Activated T-helper 1 cell treated with anti-CD3 and anti-CD28 coated beads, Interleukin-12 subunit alpha, Interleukin-12 subunit beta, Interleukin-2, Interleukin-4 antibody, amounts not matched to agents 30 ng/mL and 10 ng/mL and 1 ng/mL, durations not matched to agents 14 hours and 24 hours and 36 hours (primary cell): ENCODE measurements around the gene NFKBIZ. TPM values are rescaled to one million over a fixed set of nuclear protein-coding genes. Genes with fewer than 3 reads are reported as not detected.
A peak's percentile ranks its signal among the peaks of the same experiment; 100 is the strongest.

ENCODE experiments used
- DNase-seq: peaks from one replicate; pipeline ENCODE4 v3.0.0; 2021; ENCODE audit warnings: low spot score
- H3K27ac Mint-ChIP-seq: one replicate; pipeline ENCODE4 v1.8.0; 2021; ENCODE audit warnings: mild to moderate bottlenecking, mixed read lengths
- H3K27me3 Mint-ChIP-seq: one replicate; pipeline ENCODE4 v1.8.0; 2022; ENCODE audit warnings: mild to moderate bottlenecking, moderate library complexity, mixed read lengths; ENCODE audit not compliant: insufficient read depth
- H3K36me3 Mint-ChIP-seq: one replicate; pipeline ENCODE4 v1.8.0; 2021; ENCODE audit warnings: low read depth, mixed read lengths
- H3K4me1 Mint-ChIP-seq: one replicate; pipeline ENCODE4 v1.8.0; 2021; ENCODE audit warnings: low read depth, mixed read lengths
- H3K4me3 Mint-ChIP-seq: one replicate; pipeline ENCODE4 v1.8.0; 2021; ENCODE audit warnings: mild to moderate bottlenecking, moderate library complexity, mixed read lengths
- H3K9me3 Mint-ChIP-seq: one replicate; pipeline ENCODE4 v1.8.0; 2021; ENCODE audit warnings: mixed read lengths
- intact Hi-C: fragments of 100-400 bp; cut with micrococcal nuclease; formaldehyde crosslinking; loops from one replicate; pipeline ENCODE4 v1.15.1; 2024
- total RNA-seq: library from RNA; stranded (reverse); gene quantifications from 2 replicates; pipeline ENCODE4 v1.2.3, GENCODE V29; 2022

NFKBIZ gene
- total RNA-seq, 1 donor from 2014 or later: 72.4 TPM

DNA sequence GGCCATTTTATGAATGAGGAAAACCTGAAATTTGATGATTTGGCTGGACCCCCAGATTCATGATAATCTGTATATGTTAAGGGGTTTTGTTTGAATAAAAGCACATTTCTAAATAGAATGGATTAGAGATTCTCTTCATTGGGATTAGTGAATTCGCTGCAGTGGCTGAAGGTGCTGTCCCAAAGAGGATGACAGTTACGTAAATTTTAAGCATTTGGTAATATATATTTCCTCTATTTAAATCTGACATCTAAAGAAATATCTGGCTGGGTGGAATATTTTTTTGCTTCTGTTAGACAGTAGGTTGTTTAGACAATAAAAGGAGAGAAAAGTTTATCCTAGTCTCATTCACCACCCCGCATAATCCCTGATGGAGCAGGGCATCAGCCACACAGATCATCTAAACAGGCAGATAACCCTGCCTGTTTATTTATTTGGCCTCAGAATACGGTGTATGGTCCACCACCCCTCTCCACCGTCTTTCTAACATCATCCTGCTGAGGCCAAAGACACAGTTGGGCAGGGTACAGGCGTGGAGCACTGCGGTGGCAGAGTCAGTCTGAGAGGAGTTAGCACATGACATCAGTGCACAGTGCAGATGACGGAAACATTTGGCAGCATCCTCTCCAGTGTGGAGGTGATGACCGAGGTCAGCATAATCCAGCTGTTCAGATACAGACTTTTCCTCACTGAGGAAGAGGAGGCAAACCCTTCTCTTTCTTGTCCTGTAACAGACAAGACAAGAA lies 20.4 kb upstream of the NFKBIZ start:
- Mint-ChIP-seq H3K27me3 (no peaks in the 10 kb centered on the region), H3K27ac (peak overlapping the region; percentile 90), H3K36me3 (peaks cover 39% of the 10 kb centered on the region), H3K4me3 (peak overlapping the region; percentile 93), H3K9me3 (no peaks in the 10 kb centered on the region), H3K4me1 (peaks cover 74% of the 10 kb centered on the region)
- DNase-seq: peak; percentile 62
- intact Hi-C loops: loop anchor here (1.0 to 5.0 kb wide), 5 partner anchors 7 to 333 kb away; partner anchors contain the start of gene ZBTB11

DNA sequence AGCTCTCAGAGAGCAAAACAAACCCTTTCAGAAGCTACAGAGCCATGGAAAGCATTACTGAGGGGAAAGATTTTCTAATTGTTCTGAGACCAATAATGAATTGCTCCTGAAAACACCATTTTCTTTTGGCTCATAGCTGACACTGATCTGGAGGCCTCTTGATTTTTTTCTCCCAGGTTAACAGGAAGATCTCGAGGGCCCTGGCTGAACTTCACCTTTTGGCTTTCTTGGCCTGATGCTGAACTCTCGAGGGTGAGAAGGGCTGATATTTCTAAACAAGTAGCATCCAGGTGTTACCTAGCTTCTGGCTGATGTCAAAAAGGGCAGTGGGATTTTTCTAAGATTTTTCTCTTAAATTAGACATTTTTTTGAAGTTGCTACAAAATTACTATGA lies 19.9 kb upstream of the NFKBIZ start:
- intact Hi-C loops: loop anchor here (2.0 to 5.0 kb wide), 4 partner anchors 33 to 333 kb away; partner anchors contain the start of gene ZBTB11
- peaks cover 40% of the 10 kb centered on the region for H3K36me3 Mint-ChIP-seq
- no peaks in the 10 kb centered on the region for H3K9me3 Mint-ChIP-seq
- H3K27ac Mint-ChIP-seq: peak overlapping the region; percentile 90
- no peak for DNase-seq
- no peaks in the 10 kb centered on the region for H3K27me3 Mint-ChIP-seq
- H3K4me3 Mint-ChIP-seq: peak overlapping the region; percentile 93
- peaks cover 80% of the 10 kb centered on the region for H3K4me1 Mint-ChIP-seq

DNA sequence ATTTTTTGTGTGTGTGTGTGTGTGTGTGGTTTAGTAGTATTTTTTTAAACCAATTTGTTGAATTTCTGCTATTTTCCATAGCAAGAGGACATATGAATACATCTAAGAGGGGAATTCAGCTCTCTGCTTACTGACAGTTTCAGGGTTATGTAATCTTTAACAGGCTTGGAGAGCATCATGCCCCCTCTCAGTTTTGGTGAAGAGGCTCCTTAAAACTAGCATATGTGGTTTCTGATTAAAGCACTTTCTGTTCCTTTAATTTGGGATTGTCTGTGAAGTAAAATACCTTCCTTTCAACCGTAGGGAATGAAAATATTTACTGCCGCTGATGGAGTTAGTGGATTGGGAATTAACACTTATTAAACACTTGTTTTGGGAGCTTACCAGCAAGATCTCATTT lies 19.4 kb upstream of the NFKBIZ start:
- DNase-seq: no peak
- peaks cover 81% of the 10 kb centered on the region for H3K4me1 Mint-ChIP-seq
- no peaks in the 10 kb centered on the region for H3K27me3 Mint-ChIP-seq
- H3K4me3 Mint-ChIP-seq: peak overlapping the region; percentile 93
- no peaks in the 10 kb centered on the region for H3K9me3 Mint-ChIP-seq
- intact Hi-C loops: loop anchor here (2.0 to 5.0 kb wide), 4 partner anchors 32 to 332 kb away; partner anchors contain the start of gene ZBTB11
- H3K27ac Mint-ChIP-seq: peak overlapping the region; percentile 90
- peaks cover 42% of the 10 kb centered on the region for H3K36me3 Mint-ChIP-seq

DNA sequence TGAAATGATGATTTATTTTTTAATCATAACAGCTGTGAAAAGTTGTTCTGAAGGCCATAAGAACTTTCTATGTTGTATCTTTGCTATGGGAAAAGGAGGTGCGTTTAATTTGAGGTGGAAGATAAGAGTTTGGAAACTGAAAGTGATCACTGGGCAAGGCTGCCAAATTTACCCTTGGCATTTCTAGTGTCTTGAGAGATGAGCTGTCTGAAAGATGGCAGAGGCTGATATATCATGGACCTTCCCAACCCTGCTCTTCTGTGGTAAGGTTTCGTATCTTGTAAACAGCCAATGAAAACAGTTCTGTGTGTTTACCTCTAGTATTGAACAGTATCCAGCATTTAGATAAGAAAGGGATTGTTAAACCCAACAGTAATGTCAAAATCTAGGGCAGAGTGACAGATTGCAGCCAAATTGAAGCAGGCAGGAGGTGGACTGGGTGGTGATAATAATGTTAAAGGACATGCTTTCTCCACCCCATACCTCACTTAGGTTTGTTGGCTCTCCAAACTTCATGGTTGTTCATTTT lies 15.8 kb upstream of the NFKBIZ start:
- H3K9me3 Mint-ChIP-seq: no peaks in the 10 kb centered on the region
- intact Hi-C loops: no loop called here
- H3K36me3 Mint-ChIP-seq: peaks cover 62% of the 10 kb centered on the region
- H3K4me1 Mint-ChIP-seq: peaks cover 93% of the 10 kb centered on the region
- peak overlapping the region; percentile 49 for H3K27ac Mint-ChIP-seq
- no peak for DNase-seq
- H3K27me3 Mint-ChIP-seq: no peaks in the 10 kb centered on the region
- peak overlapping the region; percentile 19 for H3K4me3 Mint-ChIP-seq

DNA sequence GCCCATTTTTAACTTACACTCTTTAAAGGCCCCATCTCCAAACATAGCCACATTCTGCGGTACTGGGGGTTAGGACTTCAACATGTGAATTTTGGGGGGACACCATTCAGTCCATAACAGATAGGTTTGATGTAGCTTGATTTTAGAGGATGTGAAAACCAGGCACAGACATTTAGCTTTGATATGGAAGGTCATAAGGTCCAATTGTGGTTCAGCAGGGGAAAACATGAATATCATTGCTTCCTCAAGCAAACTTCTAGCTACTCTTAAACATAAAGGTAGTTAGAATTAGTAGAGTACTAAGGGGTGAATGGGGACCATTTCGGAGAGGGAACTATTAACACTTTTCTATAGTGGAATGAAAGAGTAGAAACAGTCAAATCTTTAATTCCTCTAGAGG lies 13.6 kb upstream of the NFKBIZ start:
- peaks cover 62% of the 10 kb centered on the region for H3K36me3 Mint-ChIP-seq
- no peak overlapping the region for H3K4me3 Mint-ChIP-seq
- H3K27me3 Mint-ChIP-seq: no peaks in the 10 kb centered on the region
- H3K9me3 Mint-ChIP-seq: no peaks in the 10 kb centered on the region
- peaks cover 85% of the 10 kb centered on the region for H3K4me1 Mint-ChIP-seq
- DNase-seq: no peak
- H3K27ac Mint-ChIP-seq: no peak overlapping the region
- intact Hi-C loops: loop anchor here (1.0 kb wide), 1 partner anchor 7 kb away; no protein-coding TSS in a partner anchor

DNA sequence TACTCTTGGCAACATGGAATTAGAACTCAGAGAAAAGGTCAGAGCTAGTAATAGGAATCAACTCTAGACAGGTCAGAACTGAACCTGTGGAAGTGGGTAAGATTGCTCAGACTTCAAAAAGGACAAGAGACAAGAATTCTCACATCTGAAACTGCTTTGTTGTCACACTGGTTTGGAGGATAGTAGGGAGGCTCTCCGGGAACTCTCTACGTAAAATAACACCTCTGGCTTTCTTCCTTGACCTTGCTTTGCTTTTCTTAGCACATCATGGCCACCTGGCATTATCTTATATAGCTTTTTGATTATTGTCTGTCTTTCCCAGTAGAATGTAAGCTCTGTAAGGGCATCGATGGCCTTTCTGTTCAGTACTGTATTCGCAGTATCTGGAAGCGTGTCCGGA lies 13.2 kb upstream of the NFKBIZ start:
- Mint-ChIP-seq H3K9me3 (no peaks in the 10 kb centered on the region), H3K4me3 (no peak overlapping the region), H3K27me3 (no peaks in the 10 kb centered on the region), H3K4me1 (peaks cover 84% of the 10 kb centered on the region), H3K27ac (no peak overlapping the region), H3K36me3 (peaks cover 64% of the 10 kb centered on the region)
- DNase-seq: no peak
- intact Hi-C loops: loop anchor here (1.0 kb wide), 1 partner anchor 8 kb away; no protein-coding TSS in a partner anchor

DNA sequence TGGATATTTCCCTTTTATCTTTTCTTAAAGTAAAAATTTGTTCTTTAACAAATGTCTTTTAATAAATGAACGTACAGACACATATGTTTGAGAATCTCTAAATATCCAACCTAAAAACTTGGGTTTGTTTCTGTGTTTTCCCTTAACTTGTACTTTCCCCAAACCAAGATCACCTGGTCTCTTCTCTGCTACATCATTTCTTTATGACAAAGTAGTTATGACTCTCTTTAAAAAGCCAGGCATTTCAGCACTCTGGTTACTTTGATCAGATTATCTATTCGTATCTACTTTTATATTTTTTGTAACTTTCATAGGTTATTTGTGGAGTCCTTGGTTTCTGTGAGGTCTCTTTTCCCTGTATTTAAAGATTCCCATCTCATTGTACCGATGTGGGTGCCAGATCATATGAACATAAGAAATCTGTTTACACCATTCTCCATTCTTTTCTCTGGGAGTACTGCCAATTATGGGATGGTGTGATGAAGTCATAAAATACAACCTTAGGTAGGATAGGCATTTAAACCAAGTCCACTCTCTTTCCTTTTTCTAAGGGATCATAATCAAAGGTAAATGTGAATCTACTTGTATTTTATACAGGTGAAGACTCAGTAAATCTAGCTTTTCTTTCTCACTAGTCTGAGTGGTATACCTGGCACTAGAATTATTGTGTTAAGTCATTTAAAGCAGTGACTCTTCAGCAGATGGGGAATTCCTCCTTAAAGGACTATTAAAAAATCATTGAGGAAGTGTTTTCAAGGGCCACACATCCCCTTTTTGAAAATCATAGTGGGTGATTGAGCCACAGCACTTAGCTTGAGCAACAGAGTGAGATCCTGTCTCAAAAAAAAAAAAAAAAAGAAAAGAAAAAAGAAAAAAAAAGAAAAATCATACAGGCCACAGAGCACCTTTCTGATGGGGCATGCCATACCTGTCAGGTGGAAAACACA lies 12.4 kb upstream of the NFKBIZ start:
- H3K9me3 Mint-ChIP-seq: peaks cover 5% of the 10 kb centered on the region
- peaks cover 69% of the 10 kb centered on the region for H3K36me3 Mint-ChIP-seq
- H3K27ac Mint-ChIP-seq: peak overlapping the region; percentile 6
- no peaks in the 10 kb centered on the region for H3K27me3 Mint-ChIP-seq
- DNase-seq: no peak
- no peak overlapping the region for H3K4me3 Mint-ChIP-seq
- intact Hi-C loops: loop anchor here (1.0 kb wide), 2 partner anchors 9 to 10 kb away; no protein-coding TSS in a partner anchor
- peaks cover 80% of the 10 kb centered on the region for H3K4me1 Mint-ChIP-seq

DNA sequence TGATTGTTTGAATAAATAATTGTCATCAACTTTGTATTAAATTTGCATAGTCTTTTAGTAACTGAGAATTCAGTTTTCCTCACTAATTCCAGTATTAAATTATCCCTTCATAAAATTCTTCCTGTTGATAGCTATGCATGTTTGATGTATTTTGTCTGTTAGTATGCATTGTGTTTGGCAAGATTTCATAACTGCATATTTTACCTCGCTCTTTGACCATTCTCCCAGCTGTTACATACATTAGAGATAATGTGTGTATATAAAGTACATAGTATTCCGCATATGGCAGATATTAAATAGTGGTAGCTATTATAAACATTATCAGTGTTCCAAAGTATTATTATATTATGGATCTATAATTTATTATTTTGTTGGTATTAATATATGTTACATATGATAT lies 10.6 kb upstream of the NFKBIZ start:
- Mint-ChIP-seq H3K4me1 (peaks cover 66% of the 10 kb centered on the region), H3K4me3 (no peak overlapping the region), H3K36me3 (peaks cover 64% of the 10 kb centered on the region), H3K27me3 (no peaks in the 10 kb centered on the region), H3K9me3 (peaks cover 11% of the 10 kb centered on the region), H3K27ac (no peak overlapping the region)
- intact Hi-C loops: no loop called here
- DNase-seq: no peak

DNA sequence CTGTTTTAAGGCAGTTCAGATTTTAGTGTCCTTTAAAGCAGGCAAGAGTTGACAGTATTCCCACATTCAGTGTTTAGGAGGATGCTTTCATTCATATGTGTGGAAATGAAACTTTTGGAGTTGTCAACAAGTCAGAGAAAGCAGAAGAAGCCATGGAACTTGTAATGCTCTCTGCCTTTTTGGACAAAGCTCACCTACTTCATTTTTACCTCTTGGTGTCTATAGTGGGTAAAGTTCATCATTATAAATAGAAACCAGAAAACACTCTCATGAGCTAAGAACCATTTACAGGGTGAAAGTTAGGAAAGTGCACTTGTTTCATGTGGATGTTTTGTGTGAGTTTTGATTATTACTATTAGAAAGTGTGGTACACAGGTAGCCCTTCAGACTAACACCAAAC lies 9.2 kb upstream of the NFKBIZ start:
- H3K36me3 Mint-ChIP-seq: peaks cover 61% of the 10 kb centered on the region
- intact Hi-C loops: no loop called here
- H3K4me3 Mint-ChIP-seq: no peak overlapping the region
- H3K27ac Mint-ChIP-seq: no peak overlapping the region
- peaks cover 52% of the 10 kb centered on the region for H3K4me1 Mint-ChIP-seq
- no peak for DNase-seq
- H3K27me3 Mint-ChIP-seq: no peaks in the 10 kb centered on the region
- peaks cover 11% of the 10 kb centered on the region for H3K9me3 Mint-ChIP-seq

DNA sequence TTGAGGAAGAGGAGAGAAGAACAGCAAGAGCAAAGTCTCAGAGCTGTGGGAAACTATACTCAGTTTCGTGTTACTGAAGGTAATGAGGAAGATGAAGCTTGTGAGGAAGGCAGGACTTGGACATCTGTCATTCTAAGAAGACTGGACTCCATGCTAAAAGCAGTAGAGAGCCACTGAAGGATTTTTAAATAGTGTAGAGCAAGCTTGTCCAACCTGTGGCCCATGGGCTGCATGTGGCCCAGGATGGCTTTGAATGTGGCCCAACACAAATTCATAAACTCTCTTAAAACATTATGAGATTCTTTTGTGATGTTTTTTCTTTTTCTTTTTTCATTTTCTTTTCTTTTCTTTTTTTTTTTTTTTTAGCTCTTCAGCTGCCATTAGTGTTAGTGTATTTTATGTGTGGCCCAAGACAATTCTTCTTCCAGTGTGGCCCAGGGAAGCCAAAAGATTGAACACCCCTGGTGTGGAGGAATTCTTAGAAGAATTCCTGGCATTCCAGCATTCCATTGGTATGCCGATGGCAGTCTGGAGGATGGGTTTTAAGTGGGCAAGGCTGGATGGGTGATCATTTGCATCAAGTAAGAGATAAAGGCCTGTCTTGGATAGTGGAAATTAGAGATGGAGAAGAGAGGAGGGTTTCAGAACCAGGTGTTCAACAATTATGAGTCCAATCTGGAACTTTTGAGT lies 6.9 kb upstream of the NFKBIZ start:
- intact Hi-C loops: no loop called here
- Mint-ChIP-seq H3K27ac (no peak overlapping the region), H3K4me3 (no peak overlapping the region), H3K27me3 (no peaks in the 10 kb centered on the region), H3K9me3 (peaks cover 11% of the 10 kb centered on the region), H3K4me1 (peaks cover 31% of the 10 kb centered on the region), H3K36me3 (peaks cover 62% of the 10 kb centered on the region)
- no peak for DNase-seq

DNA sequence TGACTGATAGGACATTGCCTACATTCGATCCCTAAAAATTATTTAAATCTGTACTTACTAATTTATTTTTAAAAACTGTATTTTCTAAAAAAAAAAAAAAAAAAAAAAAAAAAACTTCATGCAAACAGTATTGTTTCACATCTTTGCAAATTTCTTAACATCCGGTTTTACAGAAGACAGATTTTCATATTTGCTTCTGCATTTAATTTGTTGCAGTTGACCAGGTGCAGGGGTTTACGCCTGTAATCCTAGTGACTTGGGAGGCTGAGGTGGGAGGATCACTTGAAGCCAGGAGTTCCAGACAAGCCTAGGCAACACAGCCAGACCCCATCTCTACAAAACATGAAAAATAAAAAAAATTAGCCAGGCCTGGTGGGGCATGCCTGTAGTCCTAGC lies 6.4 kb upstream of the NFKBIZ start:
- no peak overlapping the region for H3K4me3 Mint-ChIP-seq
- no peaks in the 10 kb centered on the region for H3K27me3 Mint-ChIP-seq
- H3K27ac Mint-ChIP-seq: no peak overlapping the region
- no peak for DNase-seq
- peaks cover 31% of the 10 kb centered on the region for H3K4me1 Mint-ChIP-seq
- H3K36me3 Mint-ChIP-seq: peaks cover 58% of the 10 kb centered on the region
- intact Hi-C loops: no loop called here
- peaks cover 11% of the 10 kb centered on the region for H3K9me3 Mint-ChIP-seq

DNA sequence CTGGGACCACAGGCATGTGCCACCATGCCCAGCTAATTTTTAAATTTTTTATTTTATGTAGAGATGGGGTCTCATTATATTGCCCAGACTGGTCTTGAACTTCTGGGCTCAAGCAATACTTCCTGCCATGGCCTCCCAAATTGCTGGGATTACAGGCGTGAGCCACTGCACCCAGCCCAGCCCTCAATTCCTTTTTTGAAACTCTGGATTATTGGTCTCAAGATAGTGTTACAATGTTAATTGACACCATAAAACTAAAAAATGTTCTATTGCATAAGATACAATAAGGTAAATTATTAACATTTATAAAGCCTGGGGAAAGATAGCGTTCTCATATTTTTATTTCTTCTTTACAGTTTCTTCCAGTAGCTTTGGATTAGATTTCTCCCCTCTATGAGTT lies 3.9 kb upstream of the NFKBIZ start:
- DNase-seq: no peak
- peaks cover 27% of the 10 kb centered on the region for H3K4me1 Mint-ChIP-seq
- no peak overlapping the region for H3K4me3 Mint-ChIP-seq
- H3K9me3 Mint-ChIP-seq: peaks cover 11% of the 10 kb centered on the region
- no peak overlapping the region for H3K27ac Mint-ChIP-seq
- no peaks in the 10 kb centered on the region for H3K27me3 Mint-ChIP-seq
- peaks cover 56% of the 10 kb centered on the region for H3K36me3 Mint-ChIP-seq
- intact Hi-C loops: no loop called here
